GM18951 (cell line): Measurements from ENCODE around the gene BIRC2.

Experiments
- POLR2A ChIP-seq: IDR thresholded peaks from 4 replicates; pipeline ENCODE4 v1.6.1; 2011; ENCODE audit warnings: mild to moderate bottlenecking; ENCODE audit not compliant: insufficient read length, insufficient read depth; ENCODE audit errors: extremely low read depth
- in situ Hi-C: fragments of 300-500 bp; cut with MboI; formaldehyde crosslinking; loops from one replicate; pipeline ENCODE4 v1.12.0; 2022; ENCODE audit warnings: low sequenced_read_pairs, mixed read lengths, inconsistent platforms; ENCODE audit not compliant: unreplicated experiment

Gene BIRC2

DNA sequence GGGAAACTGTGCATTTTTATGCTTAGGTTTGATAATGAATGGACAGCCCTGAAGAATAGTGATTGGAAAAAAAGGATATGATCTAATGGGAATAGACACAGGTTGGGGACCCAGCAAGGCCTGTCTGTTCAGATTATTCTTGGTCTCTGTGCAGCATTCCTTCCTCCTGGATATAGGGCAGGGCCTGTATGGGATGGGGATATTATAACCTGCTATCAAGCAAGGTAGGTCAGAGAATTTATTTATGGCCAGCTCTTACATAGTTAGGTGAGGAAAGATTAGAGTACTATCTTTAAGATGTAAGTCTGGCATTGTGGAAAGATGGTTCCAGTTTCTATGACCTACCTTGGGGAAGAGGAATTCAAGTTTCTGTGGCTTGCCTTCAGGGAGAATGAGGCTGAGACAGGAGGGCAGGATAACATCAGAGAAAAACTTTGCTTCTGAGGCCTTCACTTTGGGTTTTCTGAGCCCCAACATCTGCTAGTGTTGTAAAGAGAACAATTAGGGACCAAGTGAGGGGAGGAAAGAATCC lies 8.5 kb upstream of the BIRC2 start:
- in situ Hi-C loops = no loop called here
- peak; percentile 3 for TF ChIP-seq POLR2A

DNA sequence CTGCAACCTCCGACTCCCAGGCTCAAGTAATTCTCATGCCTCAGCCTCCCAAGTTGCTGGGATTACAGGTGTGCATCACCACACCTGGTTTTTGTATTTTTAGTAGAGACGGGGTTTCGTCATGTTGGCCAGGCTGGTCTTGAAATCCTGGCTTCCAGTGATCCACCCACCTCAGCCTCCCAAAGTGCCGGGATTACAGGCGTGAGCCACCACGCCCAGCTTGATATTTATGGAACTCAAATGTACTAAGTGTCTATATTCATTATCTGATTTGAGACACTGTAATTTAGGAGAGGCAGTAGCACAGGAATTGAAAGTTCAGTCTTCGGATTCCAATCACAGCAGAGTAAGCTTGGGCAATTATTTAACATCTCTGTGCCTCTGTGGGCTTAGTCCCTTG lies 5.7 kb upstream of the BIRC2 start:
- in situ Hi-C loops = loop anchor here (10.0 kb wide), 2 partner anchors 153 to 263 kb away; no protein-coding TSS in a partner anchor

DNA sequence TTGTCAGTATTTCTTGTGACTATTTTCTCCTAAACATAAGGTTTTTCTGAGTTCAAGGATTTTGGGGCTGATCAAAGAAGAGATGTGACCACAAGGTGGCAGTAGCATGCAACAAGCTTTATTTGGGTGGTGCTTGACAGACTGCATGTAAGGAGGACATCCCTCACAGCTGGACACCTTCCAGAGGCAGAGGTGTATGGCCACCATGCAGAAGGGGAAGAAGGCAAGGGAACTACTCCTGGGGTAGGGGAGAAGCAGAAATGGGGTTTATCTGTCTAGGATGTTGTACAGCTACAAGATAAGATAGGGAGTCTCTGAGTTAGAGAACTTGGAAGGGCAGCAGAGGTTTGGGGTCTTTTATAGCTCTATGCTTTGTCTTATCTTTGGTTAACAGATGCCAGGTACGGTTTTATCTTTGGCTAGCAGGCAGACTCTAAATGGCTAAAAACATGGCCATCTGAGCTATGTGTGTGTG lies 5.1 kb upstream of the BIRC2 start:
- in situ Hi-C loops = loop anchor here (10.0 kb wide), 2 partner anchors 153 to 263 kb away; no protein-coding TSS in a partner anchor
- no peak for TF ChIP-seq POLR2A

DNA sequence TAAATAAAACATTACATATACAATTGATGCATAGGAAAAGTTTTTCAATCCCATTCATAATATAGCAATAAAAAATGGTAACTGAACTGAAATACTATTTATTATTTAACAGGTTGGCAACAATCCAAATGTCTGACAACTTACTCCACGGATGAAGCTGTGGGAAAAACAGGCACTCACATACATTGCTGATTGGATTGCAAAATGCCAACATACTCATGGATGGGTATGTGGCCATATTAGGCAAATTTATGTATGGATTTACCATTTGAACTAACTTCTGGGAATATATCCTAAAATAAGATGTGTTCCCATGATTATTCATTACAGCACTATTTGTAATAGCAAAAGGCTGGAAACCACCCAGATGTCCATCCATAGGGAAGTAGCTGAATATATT lies 3.2 kb upstream of the BIRC2 start:
- TF ChIP-seq POLR2A = no peak
- in situ Hi-C loops = loop anchor here (10.0 kb wide), 2 partner anchors 151 to 261 kb away; no protein-coding TSS in a partner anchor

DNA sequence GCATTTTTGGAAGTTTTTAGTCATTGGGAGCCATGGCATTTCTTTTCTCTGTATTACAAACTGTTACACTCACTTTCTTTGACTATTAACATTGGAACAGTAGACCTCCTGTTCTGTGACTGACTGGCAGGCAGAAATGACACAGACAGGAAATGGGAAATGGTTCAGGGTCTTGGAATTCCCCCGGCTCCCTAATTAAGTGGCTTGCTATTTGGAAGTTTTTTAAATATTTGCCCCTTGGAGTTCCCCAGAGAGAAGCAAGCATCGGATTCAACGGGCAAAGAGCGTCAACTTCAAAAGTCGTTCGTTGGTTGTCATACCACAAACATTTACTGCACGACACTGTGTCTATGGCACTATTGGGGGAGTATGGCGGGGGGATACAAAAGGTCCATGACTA lies 1.1 kb upstream of the BIRC2 start:
- no peak for TF ChIP-seq POLR2A
- in situ Hi-C loops = loop anchor here (10.0 kb wide), 2 partner anchors 149 to 259 kb away; no protein-coding TSS in a partner anchor

DNA sequence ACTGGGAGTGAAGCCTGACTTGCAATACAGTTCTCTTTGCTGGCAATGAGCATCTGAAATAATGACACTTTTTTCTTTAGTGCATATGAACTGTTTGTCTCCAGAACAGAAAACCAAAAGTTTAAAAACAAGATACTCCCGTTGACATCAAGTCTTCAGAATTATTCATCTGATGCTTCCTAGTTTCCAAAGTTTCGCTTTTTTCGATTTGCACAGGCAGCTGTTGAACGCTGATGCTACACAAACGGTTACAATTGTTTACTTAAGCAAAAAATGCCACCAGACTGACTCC lies 612 bp upstream of the BIRC2 start:
- in situ Hi-C loops = loop anchor here (10.0 kb wide), 2 partner anchors 148 to 258 kb away; no protein-coding TSS in a partner anchor
- TF ChIP-seq POLR2A = no peak

DNA sequence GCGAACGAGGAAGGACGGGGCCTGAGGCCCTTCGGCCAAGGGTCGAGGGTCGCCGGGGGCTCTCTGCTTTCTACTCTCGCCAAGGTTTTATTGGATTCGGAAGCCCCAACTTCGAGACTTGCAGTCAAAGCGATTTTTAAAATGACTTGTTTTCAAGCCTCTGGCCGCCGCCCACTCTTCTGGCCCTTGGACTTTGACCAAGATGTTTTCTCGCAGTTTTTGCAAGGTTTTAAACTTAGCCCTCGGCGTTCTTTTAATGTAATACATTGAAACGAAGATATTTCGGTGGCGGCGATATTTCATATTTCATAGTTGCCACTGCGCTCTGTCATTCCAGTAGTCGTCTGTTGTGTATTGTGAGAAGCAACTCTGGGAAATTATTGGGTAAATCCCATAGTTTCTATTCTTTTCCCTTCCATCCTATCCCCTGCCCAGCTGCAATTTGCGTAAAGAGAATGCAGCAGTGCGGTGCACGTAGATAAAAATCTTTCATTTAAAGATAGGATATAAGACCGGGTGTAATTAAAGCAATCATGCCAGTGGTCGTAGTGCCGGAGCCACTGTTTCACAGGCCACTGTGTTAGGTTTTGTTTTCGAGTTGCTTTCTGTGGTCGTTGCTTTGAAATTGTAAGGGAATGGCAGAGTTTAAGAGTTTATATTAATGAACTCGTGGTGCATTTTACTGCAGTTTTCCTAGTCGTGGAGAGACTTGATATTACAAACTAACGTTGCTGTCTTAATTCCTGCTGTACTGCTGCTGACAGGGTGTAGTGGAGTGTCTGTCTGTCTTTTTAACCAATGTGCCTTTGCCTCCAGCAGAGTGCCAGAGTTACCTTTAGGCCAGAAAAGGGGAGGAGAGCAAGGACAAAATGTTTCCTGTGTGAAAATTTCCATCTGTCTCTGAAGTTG lies 702 bp downstream of the BIRC2 start:
- in situ Hi-C loops = loop anchor here (10.0 kb wide), 2 partner anchors 147 to 257 kb away; no protein-coding TSS in a partner anchor
- TF ChIP-seq POLR2A = no peak

DNA sequence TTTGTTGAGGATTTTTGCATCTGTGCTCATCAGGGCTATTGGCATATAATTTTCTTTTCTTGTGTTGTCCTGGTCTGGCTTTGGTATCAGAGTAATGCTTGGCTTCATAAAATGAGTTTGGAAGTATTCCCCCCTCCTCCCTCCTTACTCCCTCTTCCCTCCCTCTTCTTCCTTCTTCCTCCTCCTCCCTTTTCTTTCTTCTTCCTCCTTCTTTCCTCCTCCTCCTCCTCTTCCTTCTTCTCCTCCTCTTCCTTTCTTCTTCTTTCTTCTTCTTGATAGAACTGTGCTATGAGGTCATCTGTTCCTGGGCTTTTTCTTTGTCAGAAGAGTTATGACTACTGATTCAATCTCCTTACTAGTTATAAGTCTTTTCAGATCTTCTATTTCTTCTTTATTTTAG lies 10.1 kb downstream of the BIRC2 start:
- no peak for TF ChIP-seq POLR2A
- in situ Hi-C loops = no loop called here

DNA sequence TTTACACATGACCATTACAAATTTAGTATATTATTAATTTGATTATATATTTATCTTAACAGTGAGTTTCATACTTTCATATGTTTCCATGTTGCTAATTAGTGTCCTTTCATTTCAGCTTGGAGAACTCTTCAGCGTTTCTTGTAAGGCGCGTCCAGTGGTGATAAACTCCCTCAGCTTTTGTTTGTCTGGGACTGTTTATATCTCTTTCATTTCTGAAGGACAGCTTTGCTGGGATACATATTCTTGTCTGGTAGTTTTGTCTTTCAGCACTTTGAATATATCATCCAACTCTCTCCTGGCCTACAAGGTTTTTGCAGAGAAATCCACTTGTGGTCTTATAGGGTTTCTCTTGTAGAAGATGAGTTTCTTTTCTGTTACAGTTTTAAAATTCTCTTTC lies 12.4 kb downstream of the BIRC2 start:
- in situ Hi-C loops = no loop called here

DNA sequence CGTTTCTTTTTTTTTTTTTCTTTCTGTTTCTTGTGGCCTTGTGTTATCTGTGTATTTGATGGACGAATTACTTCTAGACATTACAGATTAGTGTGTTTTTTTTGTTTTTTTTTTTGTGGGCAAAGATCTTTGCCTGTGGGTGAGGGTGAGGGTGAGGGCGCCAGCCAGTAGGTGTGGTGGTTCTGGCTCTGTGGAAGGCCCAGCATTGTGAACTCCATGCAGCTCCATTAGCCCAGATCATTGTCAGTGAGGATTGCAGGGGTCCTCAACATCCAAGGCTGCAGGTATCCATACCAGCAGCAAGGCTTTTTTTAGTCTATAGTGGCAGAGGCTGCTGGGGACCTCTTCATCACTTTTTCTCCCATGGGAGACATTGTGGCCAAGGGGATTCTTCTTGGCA lies 13.7 kb downstream of the BIRC2 start:
- in situ Hi-C loops = no loop called here
- TF ChIP-seq POLR2A = no peak

More for the DNA sequence above, 12.4 kb downstream of the BIRC2 start:
- no peak for TF ChIP-seq POLR2A

DNA sequence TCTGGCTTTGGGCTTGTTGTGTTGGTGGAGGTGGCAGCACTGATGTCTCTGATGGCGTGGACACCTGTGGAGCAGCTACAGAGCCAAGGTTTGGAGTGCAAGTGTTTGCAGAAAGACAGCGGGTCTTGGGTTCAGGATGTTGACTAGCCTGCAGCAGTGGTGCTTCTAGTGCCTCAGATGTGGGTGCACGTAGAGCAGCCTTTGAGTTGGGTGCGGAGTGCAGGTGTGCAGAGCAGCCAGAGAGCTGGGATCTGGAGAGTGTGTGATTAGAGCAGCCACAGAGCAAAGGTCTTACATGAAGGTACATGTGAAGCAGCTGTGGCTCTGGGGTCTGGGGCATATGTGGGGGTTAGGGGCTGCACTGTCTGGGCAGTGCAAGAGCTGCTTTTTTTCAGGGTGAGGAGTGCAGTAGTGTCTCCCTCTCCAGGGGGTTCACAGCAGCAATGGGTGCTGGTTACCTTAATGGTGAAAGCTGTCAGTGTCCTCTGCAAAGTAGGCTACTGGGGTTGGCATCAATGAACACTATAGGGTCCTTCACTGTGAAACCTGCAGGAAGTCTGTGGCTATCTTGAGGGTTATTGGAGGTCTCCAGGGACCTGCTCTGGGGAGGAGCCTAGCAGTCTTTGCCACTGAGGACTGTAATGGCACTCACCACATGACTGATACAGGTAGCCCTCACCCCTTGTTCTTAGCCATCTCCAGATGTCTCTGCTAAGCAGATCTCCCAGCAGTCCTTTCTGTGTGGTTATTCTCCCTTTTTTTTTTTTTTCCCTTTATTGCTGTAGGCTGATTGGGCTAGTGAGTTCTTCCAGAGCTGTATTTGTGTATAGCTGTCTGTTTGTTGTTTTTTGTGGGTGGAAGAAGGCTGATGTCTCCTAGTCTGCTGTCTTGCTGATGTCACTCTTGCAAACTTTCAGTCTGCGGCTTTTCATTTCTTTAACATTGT lies 14.3 kb downstream of the BIRC2 start:
- in situ Hi-C loops = no loop called here

DNA sequence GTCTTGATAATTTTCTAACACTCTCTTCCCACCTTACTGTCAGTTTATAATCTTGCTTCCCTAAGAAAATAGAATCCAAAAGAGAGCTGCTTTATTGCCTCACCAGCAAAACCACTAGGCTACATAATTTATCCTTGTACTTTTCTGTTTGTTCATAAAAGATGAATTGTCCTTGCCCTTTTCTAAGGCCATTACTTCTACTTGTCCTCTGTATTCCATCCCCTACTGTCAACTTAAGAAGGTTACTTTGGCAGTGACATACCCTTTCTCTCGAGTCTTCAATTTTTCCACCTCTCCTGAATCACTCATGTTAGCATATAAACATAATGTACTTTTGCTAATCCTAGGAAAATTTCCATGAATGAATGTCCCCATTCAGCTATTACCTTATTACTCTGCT lies 18.0 kb downstream of the BIRC2 start:
- no peak for TF ChIP-seq POLR2A
- in situ Hi-C loops = no loop called here

More for the DNA sequence above, 14.3 kb downstream of the BIRC2 start:
- TF ChIP-seq POLR2A = no peak

DNA sequence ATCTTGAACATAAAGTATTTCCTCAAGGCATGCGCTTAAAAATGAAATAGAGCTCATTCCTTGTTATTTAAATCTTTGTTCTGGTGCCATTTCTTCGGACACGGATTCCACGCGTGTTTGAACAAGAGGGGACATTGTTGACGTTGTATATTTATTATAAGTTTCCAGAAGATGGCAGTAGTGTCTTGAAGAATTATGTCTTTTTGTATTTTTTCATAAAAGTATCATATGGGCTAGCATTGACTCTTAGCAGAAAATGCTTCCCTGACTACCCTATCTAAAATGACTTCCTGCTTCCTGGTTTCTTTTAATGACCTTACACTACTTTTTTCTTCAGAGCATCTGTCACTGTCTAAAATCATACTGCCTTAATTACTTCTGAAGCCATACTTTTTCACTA lies 20.4 kb downstream of the BIRC2 start:
- in situ Hi-C loops = no loop called here
- TF ChIP-seq POLR2A = no peak
